Measurements from ENCODE around the gene RUNX1. TPM values are rescaled to one million over a fixed set of nuclear protein-coding genes. Genes with fewer than 3 reads are reported as not detected.

The RUNX1 gene
- total RNA-seq, 4 donors from 2014 or later, result 3.9 to 14.5 (median 5.8) TPM

GRCh38 chr21:35066824-35067223, 17.7 kb upstream of the RUNX1 start:
- Histone ChIP-seq H3K4me1 (no peaks in the 10 kb centered on the region), H3K9me3 (no peaks in the 10 kb centered on the region), H3K36me3 (no peaks in the 10 kb centered on the region), H3K27me3 (no peaks in the 10 kb centered on the region), H3K4me3 (no peak overlapping the region), H3K27ac (no peak overlapping the region)
- WGBS, 2 donors (ENCODE audit: low coverage in 1 of 2), result 58 to 80% methylated on average over 2 to 4 of the region's 4 CpGs
- TF ChIP-seq EP300 (IDR thresholded peaks at IDR 0.05), result no peak
- TF ChIP-seq POLR2AphosphoS5 (IDR thresholded peaks at IDR 0.05), result no peak
- TF ChIP-seq CTCF (IDR thresholded peaks at IDR 0.05), result no peak
- ATAC-seq, result no peak

- Histone ChIP-seq H3K27me3 (no peaks in the 10 kb centered on the region), H3K4me3 (no peak overlapping the region), H3K9me3 (no peaks in the 10 kb centered on the region), H3K4me1 (no peaks in the 10 kb centered on the region), H3K27ac (no peak overlapping the region), H3K36me3 (no peaks in the 10 kb centered on the region)
- WGBS, 2 donors (ENCODE audit: low coverage in 1 of 2), result 66 to 82% methylated on average over 3 to 6 of the region's 6 CpGs
- TF ChIP-seq CTCF (IDR thresholded peaks at IDR 0.05) (no peak), POLR2A (IDR thresholded peaks at IDR 0.05) (no peak), POLR2AphosphoS5 (IDR thresholded peaks at IDR 0.05) (no peak), EP300 (IDR thresholded peaks at IDR 0.05) (no peak)
- no peak for ATAC-seq
Measured at GRCh38 chr21:35063428-35064172, 14.5 kb upstream of the RUNX1 start.

- H3K27me3 ChIP-seq, result no peaks in the 10 kb centered on the region
- no peak overlapping the region for H3K4me3 ChIP-seq
- ATAC-seq, result no peak
- 90 to 94% methylated on average over 2 to 3 of the region's 3 CpGs for WGBS, 2 donors (ENCODE audit: low coverage in 1 of 2)
- no peak overlapping the region for H3K27ac ChIP-seq
- no peaks in the 10 kb centered on the region for H3K36me3 ChIP-seq
- H3K9me3 ChIP-seq, result no peaks in the 10 kb centered on the region
- no peaks in the 10 kb centered on the region for H3K4me1 ChIP-seq
- TF ChIP-seq EP300 (IDR thresholded peaks at IDR 0.05) (no peak), CTCF (IDR thresholded peaks at IDR 0.05) (no peak), POLR2A (IDR thresholded peaks at IDR 0.05) (no peak), POLR2AphosphoS5 (IDR thresholded peaks at IDR 0.05) (no peak)
Measured at GRCh38 chr21:35062016-35062415, 12.9 kb upstream of the RUNX1 start.

- no peak overlapping the region for H3K4me3 ChIP-seq
- no peak for TF ChIP-seq EP300 (IDR thresholded peaks at IDR 0.05)
- no peak for TF ChIP-seq CTCF (IDR thresholded peaks at IDR 0.05)
- no peak for TF ChIP-seq POLR2AphosphoS5 (IDR thresholded peaks at IDR 0.05)
- no peak for TF ChIP-seq POLR2A (IDR thresholded peaks at IDR 0.05)
- no peaks in the 10 kb centered on the region for H3K27me3 ChIP-seq
- H3K4me1 ChIP-seq, result peaks cover 0 to under 1% (median 0%) of the 10 kb centered on the region in 3 donors
- no peaks in the 10 kb centered on the region for H3K36me3 ChIP-seq
- ATAC-seq, result no peak
- WGBS, 2 donors (ENCODE audit: low coverage in 1 of 2), result 89 to 93% methylated on average over 3 of the region's 3 CpGs
- no peaks in the 10 kb centered on the region for H3K9me3 ChIP-seq
- no peak overlapping the region for H3K27ac ChIP-seq
Measured at GRCh38 chr21:35059742-35060141, 10.6 kb upstream of the RUNX1 start.

- H3K4me3 ChIP-seq, result no peak overlapping the region
- no peak overlapping the region for H3K27ac ChIP-seq
- ATAC-seq, result no peak
- no peak for TF ChIP-seq POLR2AphosphoS5 (IDR thresholded peaks at IDR 0.05)
- no peak for TF ChIP-seq CTCF (IDR thresholded peaks at IDR 0.05)
- TF ChIP-seq EP300 (IDR thresholded peaks at IDR 0.05), result no peak
- TF ChIP-seq POLR2A (IDR thresholded peaks at IDR 0.05), result no peak
- 93 to 100% methylated on average over 1 of the region's 1 CpG for WGBS, 2 donors (ENCODE audit: low coverage in 1 of 2)
- no peaks in the 10 kb centered on the region for H3K27me3 ChIP-seq
- peaks cover 0 to 17% (median 4%) of the 10 kb centered on the region in 3 donors for H3K4me1 ChIP-seq
- H3K9me3 ChIP-seq, result no peaks in the 10 kb centered on the region
- no peaks in the 10 kb centered on the region for H3K36me3 ChIP-seq
Measured at GRCh38 chr21:35058058-35058457, 9.0 kb upstream of the RUNX1 start.
